GM18907 (cell line): ENCODE results near the gene RUVBL2.
"Not testable (repeated sequence)": the region's sequence is repeated elsewhere in the genome, so short reads cannot be mapped to it uniquely, and the experiment has no call there.

Source experiments
- ATAC-seq: cut with Tn5 transposase; IDR thresholded peaks from one replicate; pipeline ENCODE4 v1.9.1; 2021; ENCODE audit warnings: mild to moderate bottlenecking, moderate library complexity; ENCODE audit not compliant: unreplicated experiment

The RUVBL2 gene

GRCh38 chr19:49016067-49016839, 22.6 kb downstream of the RUVBL2 start:
- no peak for ATAC-seq

GRCh38 chr19:49017041-49017665, 23.5 kb downstream of the RUVBL2 start, which contains the start of gene LHB:
Gene LHB, minus strand, starts transcription at chr19:49017091. Its CDS starts 10 bp downstream, at chr19:49017081.
- no peak for ATAC-seq

- ATAC-seq, result no peak
Observed at GRCh38 chr19:49017666-49018351, 24.1 kb downstream of the RUVBL2 start.

GRCh38 chr19:49018388-49019241, 24.9 kb downstream of the RUVBL2 start:
- ATAC-seq, result not testable (repeated sequence)

GRCh38 chr19:49019242-49019932, 25.7 kb downstream of the RUVBL2 start:
- ATAC-seq, result no peak

- ATAC-seq, result no peak
Observed at GRCh38 chr19:49020342-49020741, 26.7 kb downstream of the RUVBL2 start.

- ATAC-seq, result no peak
Observed at GRCh38 chr19:49020931-49021895, 27.5 kb downstream of the RUVBL2 start.

GRCh38 chr19:49022116-49022515, 28.4 kb downstream of the RUVBL2 start:
- no peak for ATAC-seq

GRCh38 chr19:49024233-49024632, 30.5 kb downstream of the RUVBL2 start, which contains the start of gene CGB3:
Gene CGB3, minus strand, starts transcription at chr19:49024333. Its CDS starts 362 bp downstream, at chr19:49023971.
- not testable (repeated sequence) for ATAC-seq

- ATAC-seq, result not testable (repeated sequence)
Observed at GRCh38 chr19:49025088-49025487, 31.4 kb downstream of the RUVBL2 start.

- not testable (repeated sequence) for ATAC-seq
Observed at GRCh38 chr19:49025599-49025998, 31.9 kb downstream of the RUVBL2 start.

GRCh38 chr19:49028686-49029085, 35.0 kb downstream of the RUVBL2 start:
- ATAC-seq, result not testable (repeated sequence)

- not testable (repeated sequence) for ATAC-seq
Observed at GRCh38 chr19:49029749-49030148, 36.1 kb downstream of the RUVBL2 start.

GRCh38 chr19:49030323-49030722, 36.6 kb downstream of the RUVBL2 start:
- not testable (repeated sequence) for ATAC-seq

- not testable (repeated sequence) for ATAC-seq
Observed at GRCh38 chr19:49031642-49032301, 38.1 kb downstream of the RUVBL2 start, which contains the start of gene CGB2. Gene CGB2, plus strand, starts transcription at chr19:49031890. Its CDS starts 206 bp downstream, at chr19:49032096.

GRCh38 chr19:49036815-49037214, 43.1 kb downstream of the RUVBL2 start, which contains the start of gene CGB1:
Gene CGB1, minus strand, starts transcription at chr19:49036895. Its CDS starts 184 bp downstream, at chr19:49036711.
- ATAC-seq, result not testable (repeated sequence)

- ATAC-seq, result not testable (repeated sequence)
Observed at GRCh38 chr19:49038111-49038510, 44.4 kb downstream of the RUVBL2 start.
